ENCODE measurements around the gene CPT1A.

Gene CPT1A

DNA sequence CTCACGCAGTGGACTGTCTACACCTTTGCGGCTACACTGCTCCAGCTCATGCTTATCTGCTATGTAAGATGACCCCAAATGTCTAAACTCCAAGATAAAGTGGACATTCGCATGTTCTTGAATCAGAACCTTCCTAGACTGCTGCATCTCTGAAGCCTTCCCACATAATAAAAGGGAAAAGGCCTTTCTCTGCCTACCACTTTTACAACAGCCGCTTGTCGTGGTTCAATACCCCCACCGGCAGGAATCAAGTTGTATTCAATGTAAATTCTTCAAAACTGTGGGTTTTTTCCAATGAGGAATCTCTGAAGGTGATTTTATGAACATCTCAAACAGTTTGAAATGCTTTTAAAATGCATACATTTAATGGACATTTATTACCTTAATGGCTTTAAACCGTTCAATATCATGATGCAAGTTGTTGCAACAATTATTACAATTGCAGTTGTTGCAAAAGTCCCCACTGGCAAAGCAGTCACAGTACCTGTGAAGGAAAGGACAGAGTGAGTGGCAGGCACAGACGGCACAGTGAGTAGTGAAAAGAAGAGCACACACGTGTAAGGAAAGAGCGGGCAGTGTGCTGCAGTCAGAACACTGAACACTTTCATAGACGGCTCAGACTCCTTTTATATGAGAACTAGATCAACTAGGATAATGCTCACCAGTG lies 126.1 kb downstream of the CPT1A start:
- Mint-ChIP-seq H3K27me3 (no peaks in the 10 kb centered on the region), H3K36me3 (ENCODE audit: low read depth) (no peaks in the 10 kb centered on the region), H3K4me3 (no peak overlapping the region), H3K27ac (no peak overlapping the region), H3K4me1 (ENCODE audit: low read depth) (no peaks in the 10 kb centered on the region), H3K9me3 (peaks cover 4% of the 10 kb centered on the region)
- no peak for DNase-seq

DNA sequence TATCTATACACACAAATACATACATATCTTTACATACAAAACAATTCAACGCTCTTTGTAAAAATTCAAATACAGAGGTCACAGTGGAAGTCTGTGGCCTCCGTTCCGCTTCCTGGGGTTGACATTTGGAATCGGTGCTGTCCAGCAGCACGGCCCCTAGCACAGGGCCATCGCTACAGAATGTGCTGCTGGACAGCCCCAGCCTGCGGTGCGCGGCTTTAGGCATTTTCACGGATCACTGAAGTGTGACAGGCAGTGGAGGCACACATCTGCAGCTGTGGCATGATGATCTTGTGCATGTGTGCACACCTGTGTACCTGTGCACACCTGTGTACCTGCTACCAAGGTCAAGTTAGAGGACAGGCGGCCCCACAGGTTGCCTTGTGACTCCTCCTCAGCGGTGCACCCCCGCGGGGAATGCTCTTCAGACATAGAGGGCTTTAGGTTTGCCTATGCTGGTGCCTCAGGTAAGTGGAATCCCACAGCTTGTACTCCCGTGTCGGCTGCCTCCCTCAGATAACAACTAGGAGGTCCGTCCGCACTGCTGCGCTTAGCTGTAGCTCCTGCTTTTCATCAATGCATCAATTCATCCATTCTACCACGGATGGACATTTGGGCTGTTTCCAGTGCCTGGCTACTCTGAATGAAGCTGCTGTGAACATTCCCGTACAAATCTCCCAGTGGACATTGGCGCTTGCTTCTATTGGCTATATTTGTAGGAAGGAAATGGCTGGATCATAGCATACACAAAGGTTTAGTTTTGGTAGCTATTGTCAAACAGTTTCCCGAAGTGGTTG lies 127.5 kb downstream of the CPT1A start:
- no peaks in the 10 kb centered on the region for H3K4me1 Mint-ChIP-seq (ENCODE audit: low read depth)
- no peaks in the 10 kb centered on the region for H3K9me3 Mint-ChIP-seq

GRCh38 chr11:68711114-68711513 lies 130.6 kb downstream of the CPT1A start:
- no peak overlapping the region for H3K27ac Mint-ChIP-seq
- no peaks in the 10 kb centered on the region for H3K27me3 Mint-ChIP-seq
- H3K36me3 Mint-ChIP-seq (ENCODE audit: low read depth), result no peaks in the 10 kb centered on the region
- H3K4me3 Mint-ChIP-seq, result no peak overlapping the region
- H3K9me3 Mint-ChIP-seq, result no peaks in the 10 kb centered on the region
- no peak for DNase-seq
- H3K4me1 Mint-ChIP-seq (ENCODE audit: low read depth), result no peaks in the 10 kb centered on the region

More for the DNA sequence above, 127.5 kb downstream of the CPT1A start:
- Mint-ChIP-seq H3K4me3 (no peak overlapping the region), H3K27ac (no peak overlapping the region), H3K27me3 (no peaks in the 10 kb centered on the region), H3K36me3 (ENCODE audit: low read depth) (no peaks in the 10 kb centered on the region)
- no peak for DNase-seq

DNA sequence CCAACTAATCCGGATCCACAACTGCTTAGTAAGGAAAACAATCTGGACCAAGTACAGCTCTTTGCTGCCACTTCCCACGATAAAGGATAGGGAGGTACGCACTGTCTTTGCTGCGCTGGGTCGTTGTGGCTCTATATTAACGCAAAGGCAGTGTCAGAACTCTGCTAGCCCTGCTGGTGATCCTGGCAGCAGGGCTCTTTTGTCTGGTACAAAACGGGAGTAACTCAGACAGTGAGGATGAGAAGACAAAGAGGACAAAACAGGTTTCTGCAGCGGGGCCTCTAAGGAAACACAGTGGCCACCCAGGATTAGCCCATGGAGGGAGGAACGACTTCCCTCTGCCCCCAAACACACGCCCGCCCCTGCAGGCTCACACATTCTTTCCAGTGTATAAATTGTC lies 131.3 kb downstream of the CPT1A start:
- H3K9me3 Mint-ChIP-seq, result no peaks in the 10 kb centered on the region
- H3K4me3 Mint-ChIP-seq, result no peak overlapping the region
- DNase-seq, result no peak
- H3K4me1 Mint-ChIP-seq (ENCODE audit: low read depth), result no peaks in the 10 kb centered on the region
- H3K36me3 Mint-ChIP-seq (ENCODE audit: low read depth), result no peaks in the 10 kb centered on the region
- H3K27me3 Mint-ChIP-seq, result no peaks in the 10 kb centered on the region
- H3K27ac Mint-ChIP-seq, result no peak overlapping the region

DNA sequence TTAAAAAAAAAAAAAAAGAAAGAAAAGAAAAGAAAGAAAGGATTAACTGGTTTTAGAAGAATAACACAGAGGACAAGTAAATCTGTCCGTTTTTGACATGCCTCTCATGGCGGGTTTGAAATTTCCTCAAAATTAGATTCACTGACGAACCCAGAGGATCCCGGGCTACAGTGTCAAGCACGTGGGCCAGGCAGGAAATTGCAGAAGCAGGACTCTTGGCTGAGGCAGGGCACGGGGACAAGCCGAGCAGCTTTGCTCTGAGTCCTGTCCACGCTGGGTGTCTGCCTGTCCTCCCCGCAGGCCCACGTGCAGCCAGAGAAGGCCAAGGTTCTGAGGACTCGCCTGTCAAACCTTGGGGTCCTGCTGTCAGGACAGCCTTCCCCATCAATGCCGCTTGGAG lies 132.7 kb downstream of the CPT1A start:
- Mint-ChIP-seq H3K4me1 (ENCODE audit: low read depth) (no peaks in the 10 kb centered on the region), H3K36me3 (ENCODE audit: low read depth) (no peaks in the 10 kb centered on the region), H3K9me3 (no peaks in the 10 kb centered on the region), H3K4me3 (no peak overlapping the region), H3K27ac (no peak overlapping the region), H3K27me3 (no peaks in the 10 kb centered on the region)
- DNase-seq, result no peak

GRCh38 chr11:68707527-68707926 lies 134.2 kb downstream of the CPT1A start:
- no peak for DNase-seq
- H3K36me3 Mint-ChIP-seq (ENCODE audit: low read depth), result no peaks in the 10 kb centered on the region

DNA sequence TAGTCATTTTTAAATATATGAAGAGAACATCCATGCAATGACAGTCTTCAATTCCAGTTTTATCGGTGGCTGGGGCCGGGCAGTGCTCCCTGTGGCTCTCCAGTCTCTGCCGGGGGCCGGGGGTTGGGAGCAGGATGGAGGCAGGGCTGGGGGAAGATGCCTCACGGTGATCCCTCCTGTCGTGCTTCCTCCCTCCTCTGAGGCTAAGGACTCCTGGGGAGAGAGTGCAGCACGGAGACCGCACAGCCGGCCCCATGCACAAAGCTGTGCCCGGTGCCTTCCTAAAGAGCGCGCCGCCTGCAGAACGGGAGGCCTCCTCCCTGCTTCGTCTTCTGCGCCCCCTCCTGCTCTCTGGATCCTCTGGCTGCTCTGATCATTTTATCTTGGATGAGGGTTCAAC lies 136.8 kb downstream of the CPT1A start:
- no peak overlapping the region for H3K27ac Mint-ChIP-seq
- no peak overlapping the region for H3K4me3 Mint-ChIP-seq
- H3K9me3 Mint-ChIP-seq, result no peaks in the 10 kb centered on the region
- no peaks in the 10 kb centered on the region for H3K27me3 Mint-ChIP-seq
- DNase-seq, result no peak
- H3K36me3 Mint-ChIP-seq (ENCODE audit: low read depth), result no peaks in the 10 kb centered on the region
- no peaks in the 10 kb centered on the region for H3K4me1 Mint-ChIP-seq (ENCODE audit: low read depth)

More at GRCh38 chr11:68707527-68707926, 134.2 kb downstream of the CPT1A start:
- H3K27me3 Mint-ChIP-seq, result no peaks in the 10 kb centered on the region
- no peak overlapping the region for H3K4me3 Mint-ChIP-seq
- no peaks in the 10 kb centered on the region for H3K4me1 Mint-ChIP-seq (ENCODE audit: low read depth)
- H3K27ac Mint-ChIP-seq, result no peak overlapping the region
- H3K9me3 Mint-ChIP-seq, result no peaks in the 10 kb centered on the region

All from activated T-cell treated with anti-CD3 and anti-CD28 coated beads, Interleukin-2, amount 50 U/mL, for 24 hours (primary cell).